B cell (primary cell): ENCODE results near the gene CNTD1. TPM values are rescaled to one million over a fixed set of nuclear protein-coding genes. Genes with fewer than 3 reads are reported as not detected.

Source experiments
- ATAC-seq: fragments of 200-7000 bp; cut with Tn5 transposase; one replicate; pipeline ENCODE4 v1.10.0; 2021; ENCODE audit warnings: low read depth, mild to moderate bottlenecking, moderate number of reproducible peaks, moderate library complexity
- CTCF ChIA-PET: fragments of 350-600 bp; sonication (Branson Sonifier 250); formaldehyde crosslinking; loops from one replicate; lab custom pipeline; 2021; ENCODE audit warnings: antibody characterized with exemption, inconsistent platforms; lab: Charles Lee
- POLR2A ChIA-PET: fragments of 350-600 bp; sonication (Branson Sonifier 250); formaldehyde crosslinking; loops from one replicate; lab custom pipeline; 2021; ENCODE audit warnings: antibody characterized with exemption; lab: Charles Lee
- DNase-seq: peaks from one replicate; pipeline ENCODE4 v3.0.0; 2013
- H2AFZ ChIP-seq: 2 replicates; pipeline ENCODE4 v1.6.1; 2012; ENCODE audit warnings: mild to moderate bottlenecking, low read depth, low read length; ENCODE audit not compliant: insufficient read depth, poor library complexity, severe bottlenecking
- H3K27ac ChIP-seq, 2 donors: 1 replicate in 1 of 2; 2 replicates in 1 of 2; pipeline ENCODE4 v1.5.1; 2012 to 2013; ENCODE audit warnings: low read length in 2 of 2, mild to moderate bottlenecking in 2 of 2, moderate library complexity in 1 of 2
- H3K27me3 ChIP-seq, 4 experiments: fragments of 200-600 bp in 1 of 4; sonication (generic) in 1 of 4; replicated peaks in 1 of 4; 1 replicate in 2 of 4; 2 replicates in 2 of 4; pipeline versions ENCODE4 v1.6.1 to v1.7.0; 2013 to 2016; ENCODE audit warnings: low read length in 3 of 4, mild to moderate bottlenecking in 2 of 4, mixed read lengths in 1 of 4, moderate library complexity in 1 of 4; ENCODE audit not compliant: insufficient read depth in 4 of 4, control insufficient read depth in 3 of 4; ENCODE audit errors: control extremely low read depth in 1 of 4
- H3K36me3 ChIP-seq, 2 experiments: replicated peaks in 1 of 2; 1 replicate in 1 of 2; 2 replicates in 1 of 2; pipeline versions ENCODE4 v1.6.1 to v1.7.1; 2013; ENCODE audit warnings: low read length in 1 of 2; ENCODE audit not compliant: insufficient read depth in 2 of 2, control insufficient read depth in 1 of 2; ENCODE audit errors: control extremely low read depth in 1 of 2, extremely low read depth in 1 of 2
- H3K4me1 ChIP-seq, 2 donors: fragments of 200-600 bp in 1 of 2; sonication (generic) in 1 of 2; 1 replicate in 1 of 2; 2 replicates in 1 of 2; pipeline versions ENCODE4 v1.5.1 to v1.6.1; 2013 to 2017; ENCODE audit warnings: low read length in 2 of 2; ENCODE audit not compliant: control insufficient read depth in 2 of 2, insufficient read depth in 2 of 2
- H3K4me2 ChIP-seq: replicated peaks from 2 replicates; pipeline ENCODE3; 2012; ENCODE audit warnings: mild to moderate bottlenecking, low read depth, low read length; ENCODE audit not compliant: poor library complexity, severe bottlenecking
- H3K4me3 ChIP-seq, 5 experiments: fragments of 200-600 bp in 1 of 5; sonication (generic) in 1 of 5; 1 replicate in 3 of 5; 2 replicates in 2 of 5; pipeline versions ENCODE4 v1.5.1 to v1.7.0; 2011 to 2016; ENCODE audit warnings: low read length in 4 of 5, mild to moderate bottlenecking in 4 of 5, low read depth in 2 of 5, control low read depth in 1 of 5, moderate library complexity in 1 of 5; ENCODE audit not compliant: insufficient read depth in 1 of 5; ENCODE audit errors: control extremely low read depth in 1 of 5, extremely low read depth in 1 of 5
- H3K79me2 ChIP-seq: fragments of 200-600 bp; sonication (generic); one replicate; pipeline ENCODE4 v1.6.0; 2016; ENCODE audit warnings: low read length; ENCODE audit not compliant: control insufficient read depth, insufficient read depth
- H3K9ac ChIP-seq: fragments of 200-600 bp; sonication (generic); 2 replicates; pipeline ENCODE4 v1.6.1; 2017; ENCODE audit warnings: mild to moderate bottlenecking, low read length, moderate library complexity
- H3K9me3 ChIP-seq, 3 donors: one replicate each; pipeline versions ENCODE4 v1.6.1 to v1.7.1; 2013; ENCODE audit warnings: low read length in 2 of 3; ENCODE audit not compliant: control insufficient read depth in 2 of 3, insufficient read depth in 1 of 3; ENCODE audit errors: control extremely low read depth in 1 of 3
- H4K20me1 ChIP-seq: 2 replicates; pipeline ENCODE4 v1.6.0; 2012; ENCODE audit warnings: mild to moderate bottlenecking, low read length; ENCODE audit not compliant: insufficient read depth, control insufficient read depth, poor library complexity, severe bottlenecking
- H3K27ac Mint-ChIP-seq: one replicate; pipeline ENCODE4 v1.8.0; 2021; ENCODE audit warnings: mixed read lengths
- H3K27me3 Mint-ChIP-seq: one replicate; pipeline ENCODE4 v1.8.0; 2021; ENCODE audit warnings: mixed read lengths
- H3K4me1 Mint-ChIP-seq: one replicate; pipeline ENCODE4 v1.8.0; 2021; ENCODE audit warnings: mixed read lengths
- H3K4me3 Mint-ChIP-seq: one replicate; pipeline ENCODE4 v1.8.0; 2021; ENCODE audit warnings: mixed read lengths
- H3K9me3 Mint-ChIP-seq: one replicate; pipeline ENCODE4 v1.8.0; 2022; ENCODE audit warnings: mixed read lengths; ENCODE audit not compliant: insufficient read depth
- EZH2 ChIP-seq: IDR thresholded peaks from 2 replicates; pipeline ENCODE4 v1.6.1; 2012; ENCODE audit warnings: borderline replicate concordance, low read depth, mild to moderate bottlenecking, moderate library complexity, low read length; ENCODE audit not compliant: insufficient read depth, poor library complexity, severe bottlenecking
- WGBS: methylation state at CpG from one replicate; pipeline ENCODE4 v1.1.5; 2013; ENCODE audit warnings: missing lambda C conversion rate; ENCODE audit not compliant: insufficient coverage; 5-methylcytosine and 5-hydroxymethylcytosine counted together
- intact Hi-C: fragments of 100-400 bp; cut with micrococcal nuclease; formaldehyde crosslinking; loops from one replicate; pipeline ENCODE4 v1.10.0; 2022
- polyA plus RNA-seq: library from polyadenylated mRNA; depleted of rRNA; stranded (reverse); fragments of >200 nt; gene quantifications from 2 replicates; pipeline ENCODE4 v1.2.3, GENCODE V29; 2012
- total RNA-seq, 2 donors: library from RNA; stranded (reverse); fragments of 120-200 nt in 1 of 2; gene quantifications; 1 replicate in 1 of 2; 2 replicates in 1 of 2; pipeline versions ENCODE4 v1.2.3 to v1.2.4, GENCODE V29; 2013 to 2022
- TF ChIP-seq, protein P1 (sequence below): fragments of 200-600 bp; IDR thresholded peaks from one replicate; pipeline ENCODE4 v1.8.0; 2022; ENCODE audit warnings: antibody characterized with exemption, mild to moderate bottlenecking

Gene CNTD1
- total and polyA plus RNA-seq, 2 donors (not counting 1 experiment from before 2014, with no cell fraction given): not detected

DNA sequence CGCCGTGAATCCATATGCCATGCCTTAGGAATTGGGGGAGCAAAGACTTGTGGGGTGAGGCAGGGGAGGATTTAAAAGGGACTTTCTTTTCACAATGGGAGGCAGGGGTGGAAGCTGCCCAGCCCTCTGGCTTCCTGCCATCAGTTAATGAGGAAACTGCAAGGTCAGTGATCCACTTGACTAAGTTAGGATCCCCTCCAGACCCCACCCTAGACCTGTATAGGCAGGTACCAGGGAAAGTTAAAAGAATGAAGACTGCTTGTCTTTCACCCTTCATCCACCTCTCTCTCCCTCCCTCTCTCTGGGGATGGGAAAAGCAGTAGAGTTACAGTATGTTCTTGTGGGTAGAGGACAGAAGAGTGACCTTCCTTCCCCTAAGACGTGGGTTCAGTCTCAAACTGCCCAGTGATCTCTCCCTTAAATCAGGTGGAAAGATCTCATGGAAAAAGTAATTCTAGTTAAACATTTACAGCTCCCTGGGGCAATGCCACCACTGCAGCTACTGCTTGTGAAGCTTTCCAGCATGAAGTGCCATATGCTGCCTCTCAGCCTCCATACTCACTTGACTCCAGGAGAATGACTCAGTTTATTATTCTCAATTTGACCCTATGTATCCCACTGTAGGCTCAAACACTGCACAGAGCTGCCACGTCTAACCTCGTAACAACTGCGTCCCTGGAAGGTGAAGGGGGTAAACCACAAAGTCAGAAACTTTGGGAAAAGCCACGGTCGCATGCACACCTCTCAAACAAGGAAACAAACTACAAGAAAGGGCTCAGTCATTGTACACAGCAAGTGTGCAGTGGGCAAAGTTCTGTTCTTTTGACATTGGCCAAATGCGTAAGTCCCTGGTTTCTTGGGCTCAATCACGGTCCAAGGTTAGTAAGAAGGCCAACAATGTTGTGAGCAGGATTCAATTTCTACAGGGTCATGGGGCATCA is 1.3 kb upstream of the CNTD1 start:
- intact Hi-C loops: loop anchor here (1.0 kb wide), 3 partner anchors 24 to 52 kb away; partner anchors contain the start of genes BECN1, EZH1 and VPS25
- WGBS: 91% methylated on average over 9 of the region's 10 CpGs
- Histone ChIP-seq H3K9me3 (peaks cover 0 to 3% (median 0%) of the 10 kb centered on the region in 3 donors), H3K27me3 (no peaks in the 10 kb centered on the region), H3K9ac (peak overlapping the region; percentile 87), H3K4me3 (peak overlapping the region in 4 of 5 experiments; percentile 76 to 90 (median 79)), H2AFZ (peak overlapping the region; percentile 92), H3K4me2 (peak overlapping the region; percentile 81), H4K20me1 (no peaks in the 10 kb centered on the region), H3K36me3 (peaks cover 0 to 2% of the 10 kb centered on the region in 2 experiments), H3K79me2 (peaks cover 23% of the 10 kb centered on the region), H3K4me1 (peaks cover 14 to 21% of the 10 kb centered on the region in 2 donors), H3K27ac (no peak overlapping the region)
- CTCF ChIA-PET: interaction anchor here (1.2 to 1.3 kb wide), 3 partner anchors 23 to 34 kb away, joined by 3 to 4 read pairs (median 3); partner anchors contain the start of gene BECN1
- DNase-seq (no peak), ATAC-seq (no peak)
- POLR2A ChIA-PET: interaction anchor here (2.1 kb wide), 1 partner anchor 24 kb away, joined by 9 read pairs; the partner anchor contains the start of gene VPS25
- H3K27ac Mint-ChIP-seq: no peak overlapping the region
- TF ChIP-seq EZH2: no peak
- TF ChIP-seq, protein P1, sequence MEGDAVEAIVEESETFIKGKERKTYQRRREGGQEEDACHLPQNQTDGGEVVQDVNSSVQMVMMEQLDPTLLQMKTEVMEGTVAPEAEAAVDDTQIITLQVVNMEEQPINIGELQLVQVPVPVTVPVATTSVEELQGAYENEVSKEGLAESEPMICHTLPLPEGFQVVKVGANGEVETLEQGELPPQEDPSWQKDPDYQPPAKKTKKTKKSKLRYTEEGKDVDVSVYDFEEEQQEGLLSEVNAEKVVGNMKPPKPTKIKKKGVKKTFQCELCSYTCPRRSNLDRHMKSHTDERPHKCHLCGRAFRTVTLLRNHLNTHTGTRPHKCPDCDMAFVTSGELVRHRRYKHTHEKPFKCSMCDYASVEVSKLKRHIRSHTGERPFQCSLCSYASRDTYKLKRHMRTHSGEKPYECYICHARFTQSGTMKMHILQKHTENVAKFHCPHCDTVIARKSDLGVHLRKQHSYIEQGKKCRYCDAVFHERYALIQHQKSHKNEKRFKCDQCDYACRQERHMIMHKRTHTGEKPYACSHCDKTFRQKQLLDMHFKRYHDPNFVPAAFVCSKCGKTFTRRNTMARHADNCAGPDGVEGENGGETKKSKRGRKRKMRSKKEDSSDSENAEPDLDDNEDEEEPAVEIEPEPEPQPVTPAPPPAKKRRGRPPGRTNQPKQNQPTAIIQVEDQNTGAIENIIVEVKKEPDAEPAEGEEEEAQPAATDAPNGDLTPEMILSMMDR: no peak
- H3K27me3 Mint-ChIP-seq: peaks cover 5% of the 10 kb centered on the region
- peak overlapping the region; percentile 96 for H3K4me3 Mint-ChIP-seq
- peaks cover 27% of the 10 kb centered on the region for H3K4me1 Mint-ChIP-seq
- H3K9me3 Mint-ChIP-seq: no peaks in the 10 kb centered on the region
